Ovary (tissue), 3 donors: ENCODE results near the gene UCN3.

Experiments used
- CTCF ChIP-seq, 3 donors: fragments of 450-650 bp in 2 of 3; fragments of 200-600 bp in 1 of 3; IDR thresholded peaks; one replicate each; pipeline versions ENCODE4 v1.5.1 to v1.8.0; 2016 to 2022; ENCODE audit warnings: antibody characterized with exemption in 3 of 3, mild to moderate bottlenecking in 1 of 3
- EP300 ChIP-seq: sonication (generic); formaldehyde crosslinking; IDR thresholded peaks from one replicate; pipeline ENCODE4 v1.6.1; 2017; ENCODE audit warnings: antibody characterized with exemption
- POLR2A ChIP-seq: fragments of 450-650 bp; IDR thresholded peaks from one replicate; pipeline ENCODE4 v1.6.1; 2017; ENCODE audit warnings: antibody characterized with exemption, mild to moderate bottlenecking, moderate library complexity
- donor health status: DM: no; HTN: no; CAD: no.

GRCh38 chr10:5356302-5356763 is 8.4 kb upstream of the UCN3 start:
- TF ChIP-seq EP300 (no peak), CTCF (IDR thresholded peaks at IDR 0.05) (no peak), POLR2A (no peak)
